Spleen (tissue), 11 donors: ENCODE measurements around the gene DHRS2. TPM values are rescaled to one million over a fixed set of nuclear protein-coding genes. Genes with fewer than 3 reads are reported as not detected.

Source experiments
- DNase-seq: peaks from one replicate; pipeline ENCODE4 v3.0.0-alpha.2; 2020
- H3K27ac ChIP-seq, 8 donors: fragments of 200-600 bp; sonication (generic) in 7 of 8; 1 replicate in 4 of 8; 2 replicates in 4 of 8; pipeline versions ENCODE4 v1.5.0 to v1.8.0; 2016 to 2021; ENCODE audit warnings: inconsistent platforms in 4 of 8, mild to moderate bottlenecking in 4 of 8, moderate library complexity in 1 of 8
- H3K27me3 ChIP-seq, 7 donors: fragments of 200-600 bp; sonication (generic) in 6 of 7; replicated peaks in 1 of 7; 1 replicate in 4 of 7; 2 replicates in 3 of 7; pipeline versions ENCODE4 v1.5.0 to v1.8.0; 2016 to 2021; ENCODE audit warnings: inconsistent platforms in 3 of 7, mild to moderate bottlenecking in 1 of 7
- H3K36me3 ChIP-seq, 6 donors: fragments of 200-600 bp; sonication (generic) in 5 of 6; 1 replicate in 4 of 6; 2 replicates in 2 of 6; pipeline versions ENCODE4 v1.5.0 to v1.8.0; 2016 to 2021; ENCODE audit warnings: inconsistent platforms in 2 of 6
- H3K4me1 ChIP-seq, 6 donors: fragments of 200-600 bp; sonication (generic) in 5 of 6; 1 replicate in 3 of 6; 2 replicates in 3 of 6; pipeline versions ENCODE4 v1.5.0 to v1.8.0; 2016 to 2021; ENCODE audit warnings: inconsistent platforms in 3 of 6
- H3K4me3 ChIP-seq, 8 donors: fragments of 200-600 bp; sonication (generic) in 7 of 8; 1 replicate in 4 of 8; 2 replicates in 4 of 8; pipeline versions ENCODE4 v1.5.0 to v1.8.0; 2016 to 2021; ENCODE audit warnings: inconsistent platforms in 4 of 8, mild to moderate bottlenecking in 4 of 8, moderate library complexity in 2 of 8
- H3K9me3 ChIP-seq, 8 donors: fragments of 200-600 bp; sonication (generic) in 7 of 8; 1 replicate in 4 of 8; 2 replicates in 4 of 8; pipeline versions ENCODE4 v1.5.0 to v1.8.0; 2016 to 2021; ENCODE audit warnings: inconsistent platforms in 4 of 8
- CTCF ChIP-seq, 11 experiments: fragments of 200-600 bp in 7 of 11; fragments of 450-650 bp in 4 of 11; sonication (generic) in 4 of 11; IDR thresholded peaks in 8 of 11; conservative IDR thresholded peaks in 3 of 11; 1 replicate in 7 of 11; 2 replicates in 4 of 11; pipeline versions ENCODE4 v1.4.0 to v1.8.0; 2016 to 2021; ENCODE audit warnings: antibody characterized with exemption in 11 of 11, inconsistent platforms in 4 of 11, mild to moderate bottlenecking in 1 of 11
- POLR2A ChIP-seq, 3 donors: fragments of 450-650 bp; IDR thresholded peaks; one replicate each; pipeline ENCODE4 v1.5.1; 2017; ENCODE audit warnings: antibody characterized with exemption in 3 of 3, mild to moderate bottlenecking in 1 of 3
- POLR2AphosphoS5 ChIP-seq, 3 donors: sonication (generic); formaldehyde crosslinking; IDR thresholded peaks; one replicate each; pipeline ENCODE4 v1.5.1; 2017; ENCODE audit warnings: antibody characterized with exemption in 3 of 3
- WGBS, 5 donors: extraction: QIAGEN DNeasy Blood & Tissue Kit in 3 of 5; methylation state at CpG; one replicate each; pipeline versions ENCODE4 v1.1.5 to v1.1.7; 2013 to 2018; 5-methylcytosine and 5-hydroxymethylcytosine counted together
- intact Hi-C: fragments of 100-400 bp; cut with DNase I; formaldehyde crosslinking; loops from one replicate; pipeline ENCODE4 v1.15.0; 2023; ENCODE audit warnings: low total_unique reads
- polyA plus RNA-seq, 3 donors: library from polyadenylated mRNA; stranded (reverse); fragments of 200-250 nt; gene quantifications; one replicate each; pipeline ENCODE4 v1.2.1, GENCODE V29; 2013
- total RNA-seq, 7 donors: library from RNA; depleted of rRNA in 3 of 7; stranded (reverse); fragments of >200 nt in 3 of 7; fragmentation: NEBNext Ultra II Directional in 4 of 7; extraction: Animal tissue kit (Norgen Biotek cat#: 25700) in 4 of 7; gene quantifications; one replicate each; pipeline versions ENCODE4 v1.1.0 to v1.2.1, GENCODE V29; 2016 to 2021
- donor health status: healthy with polysubstance abuse.
- donor health status: DM: no; HTN: no; CAD: no; lungs with moderate emphysema.
- donor health status: DM: no; HTN: no; CAD: no.
- donor health status: Bipolar disorder and iron deficiency.
- donor health status: healthy.
- donor health status: DM: no; HTN: no; CAD: no.
- donor health status: DM: yes; HTN: yes; CAD: no.

The DHRS2 gene
- total and polyA plus RNA-seq, 10 donors, result 3.3 to 30.6 (median 14.1) TPM

- TF ChIP-seq CTCF (IDR thresholded peaks at IDR 0.05 in 8 of 11, conservative IDR thresholded peaks at IDR 0.05 in 3 of 11), result no peak
- TF ChIP-seq POLR2A (IDR thresholded peaks at IDR 0.05), result no peak
- TF ChIP-seq POLR2AphosphoS5 (IDR thresholded peaks at IDR 0.05), result no peak
- H3K27me3 ChIP-seq, result no peaks in the 10 kb centered on the region
- intact Hi-C loops, result no loop called here
- H3K36me3 ChIP-seq, result no peaks in the 10 kb centered on the region
- 89 to 97% (median 91%) methylated on average over 3 of the region's 3 CpGs for WGBS, 5 donors
- no peaks in the 10 kb centered on the region for H3K4me1 ChIP-seq
- no peak for DNase-seq
- peaks cover 0 to 32% (median 19%) of the 10 kb centered on the region in 8 donors for H3K9me3 ChIP-seq
- H3K4me3 ChIP-seq, result no peak overlapping the region
- H3K27ac ChIP-seq, result no peak overlapping the region
Measured at GRCh38 chr14:23624830-23625404, 11.2 kb upstream of the DHRS2 start.

GRCh38 chr14:23626946-23627345 is 9.2 kb upstream of the DHRS2 start:
- no peak overlapping the region for H3K27ac ChIP-seq
- intact Hi-C loops, result no loop called here
- H3K4me3 ChIP-seq, result no peak overlapping the region
- H3K4me1 ChIP-seq, result peaks cover 0 to 10% (median 5%) of the 10 kb centered on the region in 6 donors
- no peaks in the 10 kb centered on the region for H3K36me3 ChIP-seq
- no peak for TF ChIP-seq POLR2AphosphoS5 (IDR thresholded peaks at IDR 0.05)
- no peak for TF ChIP-seq CTCF (IDR thresholded peaks at IDR 0.05 in 8 of 11, conservative IDR thresholded peaks at IDR 0.05 in 3 of 11)
- TF ChIP-seq POLR2A (IDR thresholded peaks at IDR 0.05), result no peak
- H3K9me3 ChIP-seq, result peaks cover 0 to 32% (median 19%) of the 10 kb centered on the region in 8 donors
- no peaks in the 10 kb centered on the region for H3K27me3 ChIP-seq
- DNase-seq, result no peak

- H3K27me3 ChIP-seq, result no peaks in the 10 kb centered on the region
- WGBS, 5 donors, result 84 to 95% (median 87%) methylated on average over 6 of the region's 6 CpGs
- H3K4me3 ChIP-seq, result no peak overlapping the region
- peaks cover 9 to 21% (median 15%) of the 10 kb centered on the region in 6 donors for H3K4me1 ChIP-seq
- H3K36me3 ChIP-seq, result no peaks in the 10 kb centered on the region
- H3K27ac ChIP-seq, result no peak overlapping the region
- TF ChIP-seq POLR2A (IDR thresholded peaks at IDR 0.05) (no peak), CTCF (IDR thresholded peaks at IDR 0.05 in 8 of 11, conservative IDR thresholded peaks at IDR 0.05 in 3 of 11) (no peak), POLR2AphosphoS5 (IDR thresholded peaks at IDR 0.05) (no peak)
- H3K9me3 ChIP-seq, result peaks cover 0 to 32% (median 19%) of the 10 kb centered on the region in 8 donors
- intact Hi-C loops, result no loop called here
- DNase-seq, result no peak
Measured at GRCh38 chr14:23627961-23628360, 8.2 kb upstream of the DHRS2 start.

GRCh38 chr14:23629204-23629603 is 7.0 kb upstream of the DHRS2 start:
- H3K27me3 ChIP-seq, result no peaks in the 10 kb centered on the region
- H3K9me3 ChIP-seq, result peaks cover 0 to 21% (median 16%) of the 10 kb centered on the region in 8 donors
- 33 to 71% (median 40%) methylated on average over 2 of the region's 2 CpGs for WGBS, 5 donors
- peaks cover 14 to 27% (median 21%) of the 10 kb centered on the region in 6 donors for H3K4me1 ChIP-seq
- H3K36me3 ChIP-seq, result no peaks in the 10 kb centered on the region
- DNase-seq, result no peak
- no peak overlapping the region for H3K27ac ChIP-seq
- intact Hi-C loops, result no loop called here
- TF ChIP-seq CTCF (IDR thresholded peaks at IDR 0.05 in 8 of 11, conservative IDR thresholded peaks at IDR 0.05 in 3 of 11) (no peak), POLR2A (IDR thresholded peaks at IDR 0.05) (no peak), POLR2AphosphoS5 (IDR thresholded peaks at IDR 0.05) (no peak)
- H3K4me3 ChIP-seq, result no peak overlapping the region
